ENCODE data around the gene MSI2.
A peak's percentile ranks its signal among the peaks of the same experiment; 100 is the strongest.

MSI2 gene

GRCh38 chr17:57444682-57445450 lies 188.5 kb downstream of the MSI2 start:
- no peak for DNase-seq

GRCh38 chr17:57445772-57446472 lies 189.6 kb downstream of the MSI2 start:
- no peak for DNase-seq

GRCh38 chr17:57447357-57447989 lies 191.2 kb downstream of the MSI2 start:
- no peak for DNase-seq

- no peak for DNase-seq
Observed at GRCh38 chr17:57447990-57448758, 191.9 kb downstream of the MSI2 start.

GRCh38 chr17:57448759-57449283 lies 192.5 kb downstream of the MSI2 start:
- no peak for DNase-seq

GRCh38 chr17:57451191-57451590 lies 194.9 kb downstream of the MSI2 start:
- no peak for DNase-seq

GRCh38 chr17:57451643-57452042 lies 195.3 kb downstream of the MSI2 start:
- no peak for DNase-seq

- DNase-seq, result no peak
Observed at GRCh38 chr17:57453841-57454425, 197.6 kb downstream of the MSI2 start.

GRCh38 chr17:57454729-57455062 lies 198.4 kb downstream of the MSI2 start:
- DNase-seq, result no peak

GRCh38 chr17:57455063-57455914 lies 199.0 kb downstream of the MSI2 start:
- peak; percentile 25 for DNase-seq

- DNase-seq, result no peak
Observed at GRCh38 chr17:57456622-57457021, 200.3 kb downstream of the MSI2 start.

- no peak for DNase-seq
Observed at GRCh38 chr17:57457188-57457587, 200.9 kb downstream of the MSI2 start.

- DNase-seq, result no peak
Observed at GRCh38 chr17:57458718-57459285, 202.5 kb downstream of the MSI2 start.

GRCh38 chr17:57459286-57459915 lies 203.1 kb downstream of the MSI2 start:
- no peak for DNase-seq

GRCh38 chr17:57461082-57461481 lies 204.8 kb downstream of the MSI2 start:
- DNase-seq, result no peak

- no peak for DNase-seq
Observed at GRCh38 chr17:57462007-57462579, 205.8 kb downstream of the MSI2 start.

GRCh38 chr17:57463103-57463885 lies 207.0 kb downstream of the MSI2 start:
- DNase-seq, result no peak

- DNase-seq, result no peak
Observed at GRCh38 chr17:57464191-57464864, 208.0 kb downstream of the MSI2 start.

GRCh38 chr17:57465610-57466009 lies 209.3 kb downstream of the MSI2 start:
- DNase-seq, result no peak

Measured in CD4-positive, alpha-beta T cell treated with Interleukin-15 for 1 hour (primary cell).